ENCODE results near the gene PPBP. TPM values are rescaled to one million over a fixed set of nuclear protein-coding genes. Genes with fewer than 3 reads are reported as not detected.
"Not testable (repeated sequence)": the region's sequence is repeated elsewhere in the genome, so short reads cannot be mapped to it uniquely, and the experiment has no call there.

The PPBP gene
- polyA plus RNA-seq, 1 of the 3 experiments (the other 2 are of a cell fraction), result not detected

GRCh38 chr4:73959041-73959440 lies 28.9 kb downstream of the PPBP start:
- H3F3A ChIP-seq (replicated peaks; ENCODE audit: insufficient read depth); H3K4me3 ChIP-seq (ENCODE audit: low read depth in 2 of 2, low read length in 1 of 2); H3K9me3 ChIP-seq; H3K4me1 ChIP-seq (ENCODE audit: control insufficient read depth in 1 of 2, insufficient read depth in 2 of 2, low read depth in 1 of 2, low read length in 1 of 2); H2AFZ ChIP-seq (ENCODE audit: low read depth); H3K79me2 ChIP-seq (ENCODE audit: insufficient read depth); H3K36me3 ChIP-seq (replicated peaks in 1 of 2; ENCODE audit: control insufficient read depth in 1 of 2, insufficient read depth in 2 of 2, low read length in 1 of 2); H3K27ac ChIP-seq (ENCODE audit: low read depth in 2 of 2, low read length in 1 of 2); H3K9me2 ChIP-seq; H4K20me1 ChIP-seq (ENCODE audit: insufficient read depth); H3K4me2 ChIP-seq; POLR2A ChIA-PET; DNase-seq; H3K9ac ChIP-seq; CTCF ChIA-PET; H3K27me3 ChIP-seq (ENCODE audit: insufficient read depth): not testable (repeated sequence)
- WGBS (ENCODE audit: low lambda C conversion rate), result 8% methylated on average over 1 of the region's 1 CpG

GRCh38 chr4:73952352-73952751 lies 35.6 kb downstream of the PPBP start:
- Histone ChIP-seq H3K4me1 (ENCODE audit: control insufficient read depth in 1 of 2, insufficient read depth in 2 of 2, low read depth in 1 of 2, low read length in 1 of 2) (no peaks in the 10 kb centered on the region), H3K4me3 (ENCODE audit: low read depth in 2 of 2, low read length in 1 of 2) (no peak overlapping the region), H4K20me1 (ENCODE audit: insufficient read depth) (no peaks in the 10 kb centered on the region), H3K4me2 (no peak overlapping the region), H3K27me3 (ENCODE audit: insufficient read depth) (peaks cover 4% of the 10 kb centered on the region; the same call in 1 of the 2 replicates), H3K9ac (no peak overlapping the region), H3K27ac (ENCODE audit: low read depth in 2 of 2, low read length in 1 of 2) (no peak overlapping the region), H2AFZ (ENCODE audit: low read depth) (no peak overlapping the region), H3K9me3 (no peaks in the 10 kb centered on the region), H3K9me2 (no peaks in the 10 kb centered on the region), H3K36me3 (replicated peaks in 1 of 2; ENCODE audit: control insufficient read depth in 1 of 2, insufficient read depth in 2 of 2, low read length in 1 of 2) (no peaks in the 10 kb centered on the region), H3K79me2 (ENCODE audit: insufficient read depth) (no peaks in the 10 kb centered on the region), H3F3A (replicated peaks; ENCODE audit: insufficient read depth) (no peaks in the 10 kb centered on the region)
- CTCF ChIA-PET, result no interaction called here
- POLR2A ChIA-PET, result no interaction called here
- WGBS (ENCODE audit: low lambda C conversion rate), result 14% methylated on average over 3 of the region's 3 CpGs
- TF ChIP-seq JUND (IDR thresholded peaks at IDR 0.05), result no peak
- no peak for TF ChIP-seq YY1 (IDR thresholded peaks at IDR 0.05; ENCODE audit: low read depth)
- TF ChIP-seq MXI1 (IDR thresholded peaks at IDR 0.05; ENCODE audit: low read depth, low read length), result no peak
- no peak for TF ChIP-seq TCF12 (IDR thresholded peaks at IDR 0.05)
- no peak for TF ChIP-seq GATA2 (CRISPR knock-in tag; IDR thresholded peaks at IDR 0.05)
- no peak for TF ChIP-seq USF2 (IDR thresholded peaks at IDR 0.05; ENCODE audit: borderline replicate concordance, low read depth, low read length)
- no peak for TF ChIP-seq RFX5 (IDR thresholded peaks at IDR 0.05; ENCODE audit: low read length)
- no peak for TF ChIP-seq IRF3 (IDR thresholded peaks at IDR 0.05; ENCODE audit: low read depth, low read length)
- TF ChIP-seq USF1 (IDR thresholded peaks at IDR 0.05; ENCODE audit: borderline replicate concordance, low read depth), result no peak
- TF ChIP-seq REST (IDR thresholded peaks at IDR 0.05; ENCODE audit: low read depth, low read length), result no peak
- no peak for TF ChIP-seq NFIC (IDR thresholded peaks at IDR 0.05; ENCODE audit: borderline replicate concordance)
- TF ChIP-seq RXRA (IDR thresholded peaks at IDR 0.05; ENCODE audit: borderline replicate concordance, low read depth), result no peak
- DNase-seq, result no peak

- H3F3A ChIP-seq (replicated peaks; ENCODE audit: insufficient read depth); H3K4me2 ChIP-seq; H3K27ac ChIP-seq (ENCODE audit: low read depth in 2 of 2, low read length in 1 of 2); H3K27me3 ChIP-seq (ENCODE audit: insufficient read depth); H3K9me3 ChIP-seq; DNase-seq; H2AFZ ChIP-seq (ENCODE audit: low read depth); H3K79me2 ChIP-seq (ENCODE audit: insufficient read depth); H4K20me1 ChIP-seq (ENCODE audit: insufficient read depth); H3K4me3 ChIP-seq (ENCODE audit: low read depth in 2 of 2, low read length in 1 of 2); H3K9me2 ChIP-seq; H3K36me3 ChIP-seq (replicated peaks in 1 of 2; ENCODE audit: control insufficient read depth in 1 of 2, insufficient read depth in 2 of 2, low read length in 1 of 2); POLR2A ChIA-PET; H3K4me1 ChIP-seq (ENCODE audit: control insufficient read depth in 1 of 2, insufficient read depth in 2 of 2, low read depth in 1 of 2, low read length in 1 of 2); H3K9ac ChIP-seq: not testable (repeated sequence)
- 14% methylated on average over 8 of the region's 8 CpGs for WGBS (ENCODE audit: low lambda C conversion rate)
- CTCF ChIA-PET, result interaction anchor here (0.7 kb wide), 1 partner anchor 13 kb away, joined by 3 read pairs; no protein-coding TSS in a partner anchor
Observed at GRCh38 chr4:73950376-73950920, 37.5 kb downstream of the PPBP start.
